SKM-1 (cell line): Measurements from ENCODE around the gene GPR157.
"Not testable (repeated sequence)": the region's sequence is repeated elsewhere in the genome, so short reads cannot be mapped to it uniquely, and the experiment has no call there.

Experiments used
- DNase-seq: peaks from one replicate; lab custom pipeline; 2025; ENCODE audit not compliant: unreplicated experiment; lab: John Stamatoyannopoulos, UW

Gene GPR157, protein sequence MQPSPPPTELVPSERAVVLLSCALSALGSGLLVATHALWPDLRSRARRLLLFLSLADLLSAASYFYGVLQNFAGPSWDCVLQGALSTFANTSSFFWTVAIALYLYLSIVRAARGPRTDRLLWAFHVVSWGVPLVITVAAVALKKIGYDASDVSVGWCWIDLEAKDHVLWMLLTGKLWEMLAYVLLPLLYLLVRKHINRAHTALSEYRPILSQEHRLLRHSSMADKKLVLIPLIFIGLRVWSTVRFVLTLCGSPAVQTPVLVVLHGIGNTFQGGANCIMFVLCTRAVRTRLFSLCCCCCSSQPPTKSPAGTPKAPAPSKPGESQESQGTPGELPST

GRCh38 chr1:9128520-9129265, at the start of gene GPR157:
TSS of gene GPR157 (minus strand) at chr1:9129102. CDS start at chr1:9129027, 75 bp downstream.
- DNase-seq, result no peak

DNA sequence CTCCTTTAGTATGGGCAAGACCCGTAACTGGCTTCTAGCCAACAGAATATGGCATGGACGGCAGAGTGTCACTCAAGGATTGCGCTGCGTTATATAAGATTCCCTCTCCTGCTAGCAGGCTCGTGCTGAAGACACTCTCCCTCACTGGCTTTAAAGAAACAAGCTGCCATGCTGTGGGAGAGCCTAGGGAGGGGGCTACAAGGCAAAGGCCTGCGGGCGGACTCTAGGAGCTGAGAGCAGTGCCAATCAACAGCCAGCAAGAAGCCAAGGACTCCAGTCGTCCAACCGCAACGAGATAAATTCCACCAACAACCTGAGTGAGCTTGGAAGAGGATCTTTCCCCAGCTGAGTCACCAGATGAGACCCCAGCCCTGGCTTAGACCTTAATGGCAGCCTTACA, 45.9 kb upstream of the GPR157 start:
- DNase-seq, result no peak

DNA sequence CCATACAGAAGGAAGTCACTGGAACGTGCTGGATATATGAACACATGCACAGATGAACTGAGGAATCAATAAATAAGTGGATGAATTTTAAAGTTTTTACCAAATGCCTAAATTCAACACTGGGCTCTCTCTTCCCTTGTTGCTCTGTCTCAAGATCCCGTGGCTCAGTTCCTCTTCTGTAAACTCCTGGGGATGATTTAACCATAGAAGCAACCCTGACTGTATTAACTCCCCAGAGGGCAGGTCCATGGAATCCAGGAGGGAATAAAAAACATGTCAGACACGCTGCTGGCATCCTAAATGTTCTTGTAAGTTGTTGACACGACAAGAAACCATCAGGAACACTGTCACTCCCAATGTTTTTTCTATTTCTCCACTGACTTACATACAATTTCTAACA, 45.3 kb upstream of the GPR157 start:
- no peak for DNase-seq

- no peak for DNase-seq
These were observed 40.8 kb upstream of the GPR157 start for GRCh38 chr1:9169601-9170137.

DNA sequence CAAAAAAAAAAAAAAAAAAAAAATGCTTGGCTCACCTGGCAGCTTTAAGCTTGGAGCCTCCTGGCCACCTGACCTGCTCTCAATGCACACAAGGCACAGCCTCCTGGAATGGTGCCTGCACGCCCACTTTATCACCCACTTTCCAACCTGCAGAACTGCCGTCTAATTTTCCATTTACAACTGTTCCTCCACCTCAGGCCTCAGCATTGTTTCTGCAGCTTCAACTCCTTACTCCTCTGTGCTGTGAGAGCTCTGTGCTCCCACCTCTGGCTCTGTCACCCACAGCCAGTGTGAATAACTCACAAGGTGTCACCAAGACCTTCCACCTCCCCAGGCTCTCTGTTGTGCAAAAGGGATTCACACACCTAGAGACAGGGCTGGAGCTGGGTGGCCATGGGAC, 38.7 kb upstream of the GPR157 start:
- DNase-seq, result no peak

- no peak for DNase-seq
These were observed 37.7 kb upstream of the GPR157 start for GRCh38 chr1:9166289-9167235.

- DNase-seq, result no peak
These were observed 36.5 kb upstream of the GPR157 start for GRCh38 chr1:9165396-9165795.

GRCh38 chr1:9164919-9165318, 36.0 kb upstream of the GPR157 start:
- DNase-seq, result no peak

DNA sequence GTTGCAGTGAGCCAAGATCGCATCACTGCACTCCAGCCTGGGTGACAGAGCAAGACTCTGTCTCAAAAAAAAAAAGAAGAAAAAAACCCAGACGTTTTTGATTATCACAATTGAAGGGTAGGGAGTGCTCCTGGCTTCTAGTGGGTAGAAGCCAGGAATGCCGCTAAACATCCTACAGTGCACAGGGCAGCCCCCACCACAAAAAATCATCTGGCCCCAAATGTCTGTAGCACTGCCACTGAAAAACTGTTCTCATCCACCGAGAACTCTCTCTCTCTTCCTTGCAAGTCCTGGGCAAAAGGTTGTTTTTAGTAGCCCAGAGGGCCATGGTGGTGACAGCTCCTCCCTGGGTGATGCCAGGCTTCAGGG, 35.6 kb upstream of the GPR157 start:
- DNase-seq, result no peak

DNA sequence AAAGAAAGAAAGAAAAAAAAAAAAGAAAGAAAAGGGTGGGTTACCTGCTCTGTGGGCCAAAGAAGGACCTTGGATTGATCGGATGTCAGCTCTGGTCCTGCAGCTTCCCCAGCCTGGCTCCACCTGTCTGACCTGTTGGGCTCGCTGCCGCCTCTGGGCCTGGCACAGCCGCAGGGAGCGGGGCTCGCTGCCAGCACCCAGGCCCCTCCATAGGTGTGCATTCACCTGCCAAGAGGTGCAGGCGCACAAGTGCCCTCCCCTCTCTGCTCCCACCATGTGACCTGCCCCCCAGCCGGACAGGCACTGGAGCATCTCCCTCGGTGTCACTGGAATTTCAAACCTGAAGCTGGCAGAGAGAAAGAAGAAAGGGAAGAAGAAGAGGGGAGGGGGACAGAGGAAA, 33.1 kb upstream of the GPR157 start:
- no peak for DNase-seq

GRCh38 chr1:9161342-9161741, 32.4 kb upstream of the GPR157 start:
- no peak for DNase-seq

- no peak for DNase-seq
These were observed 31.3 kb upstream of the GPR157 start for GRCh38 chr1:9160079-9160717.

GRCh38 chr1:9155879-9156278, 27.0 kb upstream of the GPR157 start:
- no peak for DNase-seq

DNA sequence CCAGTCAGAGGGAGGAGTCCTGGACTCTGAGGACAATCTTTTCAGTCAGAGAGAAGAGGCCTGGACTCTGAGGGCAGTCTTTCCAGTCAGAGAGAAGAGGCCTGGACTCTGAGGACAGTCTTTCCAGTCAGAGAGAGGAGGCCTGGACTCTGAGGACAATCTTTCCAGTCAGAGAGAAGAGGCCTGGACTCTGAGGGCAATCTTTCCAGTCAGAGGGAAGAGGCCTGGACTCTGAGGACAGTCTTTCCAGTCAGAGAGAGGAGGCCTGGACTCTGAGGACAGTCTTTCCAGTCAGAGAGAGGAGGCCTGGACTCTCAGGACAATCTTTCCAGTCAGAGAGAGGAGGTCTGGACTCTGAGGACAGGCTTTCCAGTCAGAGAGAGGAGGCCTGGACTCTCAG, 26.5 kb upstream of the GPR157 start:
- DNase-seq, result not testable (repeated sequence)

GRCh38 chr1:9153152-9153551, 24.2 kb upstream of the GPR157 start:
- DNase-seq, result no peak

- DNase-seq, result no peak
These were observed 23.6 kb upstream of the GPR157 start for GRCh38 chr1:9152535-9152934.

- no peak for DNase-seq
These were observed 22.5 kb upstream of the GPR157 start for GRCh38 chr1:9151328-9151860.

DNA sequence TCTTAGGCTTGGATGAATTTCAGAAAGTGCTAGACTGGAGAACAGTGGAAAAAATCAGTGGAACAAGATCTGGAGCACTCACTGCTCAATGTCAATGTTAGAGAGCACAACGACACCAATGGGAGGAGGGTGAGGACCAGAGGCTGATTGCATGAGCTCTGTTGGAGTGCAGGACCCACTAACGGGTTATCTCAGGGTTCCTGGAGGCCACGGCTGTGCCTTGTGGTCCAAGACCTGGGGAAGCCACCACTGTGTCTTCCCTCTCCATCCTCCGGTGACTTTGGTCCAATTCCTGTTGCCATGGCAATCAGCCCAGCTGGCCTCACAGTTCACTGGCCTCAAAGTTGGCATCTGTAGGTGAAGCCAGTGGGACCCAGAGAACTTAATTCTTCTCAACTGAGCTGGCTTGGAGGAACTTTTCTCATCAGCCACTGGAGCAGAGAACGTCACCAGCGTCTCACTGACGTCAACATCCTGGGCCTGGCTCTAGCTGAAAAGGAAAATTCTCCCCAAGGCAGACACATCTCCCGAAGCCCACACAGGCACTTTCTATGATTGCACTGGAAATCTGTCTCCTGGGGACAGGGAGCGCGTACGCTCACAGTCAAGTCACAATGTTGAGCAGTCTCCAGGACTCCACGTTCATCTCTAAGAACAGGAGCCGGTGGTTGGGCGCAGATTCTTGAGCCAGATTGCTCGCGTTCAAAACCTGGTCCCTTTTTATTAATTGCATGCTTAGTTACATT, 21.9 kb upstream of the GPR157 start:
- no peak for DNase-seq

DNA sequence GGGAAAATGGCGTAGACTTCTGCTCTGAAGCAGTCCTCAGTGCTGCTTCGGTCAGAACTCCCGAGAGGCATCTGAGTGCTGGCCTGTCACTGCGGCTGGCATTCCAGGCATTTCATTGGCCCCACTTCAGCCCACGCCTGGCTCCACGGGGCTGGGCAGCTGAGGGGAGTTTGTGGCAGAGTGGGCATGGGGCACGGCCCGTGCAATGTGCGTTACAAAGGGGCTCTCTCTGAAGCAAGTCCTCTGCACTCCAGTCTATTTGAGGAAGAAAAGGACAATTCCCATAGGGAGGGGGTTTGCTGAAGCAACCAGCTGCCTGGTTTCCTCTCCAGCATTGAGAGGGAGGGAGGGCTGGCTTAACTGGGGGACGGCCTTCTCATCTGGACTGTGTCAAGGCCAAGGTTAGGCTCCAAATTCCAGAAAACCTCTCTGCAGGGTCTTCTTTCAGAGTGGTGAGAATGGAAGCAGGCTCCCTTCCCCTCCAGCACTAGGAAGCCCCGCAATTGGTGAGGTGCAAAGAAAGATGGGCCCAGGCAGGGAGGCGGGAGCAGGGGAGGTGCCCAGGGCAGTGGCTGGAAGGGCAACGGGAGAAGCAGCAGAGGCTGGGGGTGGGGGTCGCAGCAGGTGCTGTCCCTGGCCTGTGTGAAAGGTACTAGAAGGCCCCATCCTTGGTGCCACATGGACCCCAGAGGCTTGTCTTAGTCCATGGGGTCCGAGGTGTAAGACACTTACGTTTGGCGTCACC, 21.1 kb upstream of the GPR157 start:
- no peak for DNase-seq
